ENCODE measurements around the gene KIF3C. TPM values are rescaled to one million over a fixed set of nuclear protein-coding genes. Genes with fewer than 3 reads are reported as not detected.

KIF3C gene
- total and polyA plus RNA-seq, 10 of the 15 experiments (the other 5 are each of a cell fraction or from before 2014, with no cell fraction given): 0.10 to 0.63 (median 0.46) TPM

- no peaks in the 10 kb centered on the region for H4K20me1 ChIP-seq (ENCODE audit: control insufficient read depth, insufficient read depth)
- H3K79me2 ChIP-seq (ENCODE audit: control insufficient read depth, insufficient read depth, low read length): peaks cover 12% of the 10 kb centered on the region
- in situ Hi-C loops (cut with MboI): no loop called here
- ChIA-PET CTCF (no interaction called here), SMC1A (ENCODE audit: uncharacterized antibody, unreplicated experiment) (interaction anchor here (0.7 kb wide), 1 partner anchor 30 kb away, joined by 3 read pairs; no protein-coding TSS in a partner anchor), RAD21 (ENCODE audit: unreplicated experiment) (no interaction called here), POLR2A (interaction anchor here (0.6 kb wide), 2 partner anchors 136 to 152 kb away, joined by 3 to 4 read pairs; partner anchors contain the start of gene RAB10)
- H3K27me3 ChIP-seq (replicated peaks in 1 of 2; ENCODE audit: control insufficient read depth in 2 of 2, insufficient read depth in 2 of 2, low read length in 1 of 2): no peaks in the 10 kb centered on the region
- intact Hi-C loops (cut with micrococcal nuclease; ENCODE audit: unreplicated experiment): no loop called here
- TF ChIP-seq TBL1XR1 (IDR thresholded peaks at IDR 0.05; ENCODE audit: low read depth, low read length) (no peak), NRF1 (conservative IDR thresholded peaks at IDR 0.05; ENCODE audit: low read depth, low read length) (no peak)
- H2AFZ ChIP-seq (ENCODE audit: control insufficient read depth, low read depth, low read length): no peak overlapping the region
- no peak overlapping the region for H3K4me3 ChIP-seq
- no TSS peak for BruUV-seq (replicated peaks)
- H3K36me3 ChIP-seq (ENCODE audit: control insufficient read depth in 2 of 2, insufficient read depth in 2 of 2, low read length in 1 of 2): no peaks in the 10 kb centered on the region
- FAIRE-seq (no peak), ATAC-seq (no peak), DNase-seq (ENCODE audit: low read depth, low spot score) (no peak)
- no peak overlapping the region for H3K27ac ChIP-seq (ENCODE audit: control insufficient read depth, insufficient read depth)
- no peak overlapping the region for H3K4me2 ChIP-seq (ENCODE audit: control insufficient read depth, insufficient read depth)
- H3K4me1 ChIP-seq (ENCODE audit: control insufficient read depth, insufficient read depth, low read length): peaks cover 5% of the 10 kb centered on the region
- H3K9me3 ChIP-seq (replicated peaks; ENCODE audit: control insufficient read depth, insufficient read depth, low read length): no peaks in the 10 kb centered on the region; the same call in 2 of the 3 replicates
- no peak overlapping the region for H3K9ac ChIP-seq (ENCODE audit: control insufficient read depth, insufficient read depth, low read length)
- 44% methylated on average over 2 of the region's 4 CpGs for WGBS (ENCODE audit: insufficient coverage, insufficient replicate concordance, low lambda C conversion rate, missing lambda C conversion rate)
Observed at GRCh38 chr2:25881764-25882163, 100.5 kb downstream of the KIF3C start.

GRCh38 chr2:25879133-25879730 is 103.1 kb downstream of the KIF3C start:
- H3K79me2 ChIP-seq (ENCODE audit: control insufficient read depth, insufficient read depth, low read length): peaks cover 29% of the 10 kb centered on the region
- no peak for FAIRE-seq
- ChIA-PET POLR2A (interaction anchor here (0.7 to 1.9 kb wide), 6 partner anchors 14 to 366 kb away, joined by 3 to 9 read pairs (median 4); no protein-coding TSS in a partner anchor), SMC1A (ENCODE audit: uncharacterized antibody, unreplicated experiment) (interaction anchor here (0.5 to 1.5 kb wide), 11 partner anchors 8 to 291 kb away, joined by 3 to 17 read pairs (median 3); no protein-coding TSS in a partner anchor), CTCF (interaction anchor here (0.7 to 2.4 kb wide), 11 partner anchors 9 to 904 kb away, joined by 3 to 35 read pairs (median 3); partner anchors contain the start of gene RAB10), RAD21 (ENCODE audit: unreplicated experiment) (interaction anchor here (0.9 to 1.6 kb wide), 7 partner anchors 25 to 466 kb away, joined by 3 to 12 read pairs (median 5); partner anchors contain the start of genes RAB10 and SELENOI)
- peaks cover 5% of the 10 kb centered on the region for H3K4me1 ChIP-seq (ENCODE audit: control insufficient read depth, insufficient read depth, low read length)
- no peak for ATAC-seq
- peak overlapping the region; percentile 79 for H3K4me2 ChIP-seq (ENCODE audit: control insufficient read depth, insufficient read depth)
- no peaks in the 10 kb centered on the region; the same call in 2 of the 3 replicates for H3K9me3 ChIP-seq (replicated peaks; ENCODE audit: control insufficient read depth, insufficient read depth, low read length)
- no peaks in the 10 kb centered on the region for H4K20me1 ChIP-seq (ENCODE audit: control insufficient read depth, insufficient read depth)
- H3K36me3 ChIP-seq (ENCODE audit: control insufficient read depth in 2 of 2, insufficient read depth in 2 of 2, low read length in 1 of 2): no peaks in the 10 kb centered on the region; a peak in 1 of 4 replicates
- BruUV-seq (replicated peaks): no TSS peak
- H3K27me3 ChIP-seq (replicated peaks in 1 of 2; ENCODE audit: control insufficient read depth in 2 of 2, insufficient read depth in 2 of 2, low read length in 1 of 2): no peaks in the 10 kb centered on the region
- H2AFZ ChIP-seq (ENCODE audit: control insufficient read depth, low read depth, low read length): peak overlapping the region; percentile 95
- H3K27ac ChIP-seq (ENCODE audit: control insufficient read depth, insufficient read depth): peak overlapping the region; percentile 68
- H3K4me3 ChIP-seq: peak overlapping the region; percentile 48; the same call in 1 of the 2 replicates
- no peak for DNase-seq (ENCODE audit: low read depth, low spot score)
- H3K9ac ChIP-seq (ENCODE audit: control insufficient read depth, insufficient read depth, low read length): 0 out of 2 replicates have a peak overlapping the region, but pooled peaks have one; percentile 70
- in situ Hi-C loops (cut with MboI) (no loop called here), intact Hi-C loops (cut with micrococcal nuclease; ENCODE audit: unreplicated experiment) (no loop called here)
- 87% methylated on average over 5 of the region's 5 CpGs for WGBS (ENCODE audit: insufficient coverage, insufficient replicate concordance, low lambda C conversion rate, missing lambda C conversion rate)
- TF ChIP-seq POLR2AphosphoS2 (IDR thresholded peaks at IDR 0.05; ENCODE audit: low read depth, low read length): no peak
- TF ChIP-seq NFIC (IDR thresholded peaks at IDR 0.05; ENCODE audit: low read depth, low read length): no peak
- TF ChIP-seq SP1 (IDR thresholded peaks at IDR 0.05; ENCODE audit: low read depth, low read length): no peak
- TF ChIP-seq SUZ12 (IDR thresholded peaks at IDR 0.05; ENCODE audit: unreplicated experiment): no peak
- no peak for TF ChIP-seq SRF (IDR thresholded peaks at IDR 0.05; ENCODE audit: low read depth in 2 of 2, low read length in 2 of 2)
- TF ChIP-seq CUX1 (IDR thresholded peaks at IDR 0.05; ENCODE audit: insufficient replicate concordance, low read depth, low read length): peak; percentile 18
- no peak for TF ChIP-seq SIN3A (IDR thresholded peaks at IDR 0.05; ENCODE audit: low read depth, low read length)
- TF ChIP-seq MXI1 (IDR thresholded peaks at IDR 0.05; ENCODE audit: low read depth, low read length): peak; percentile 13; the same call in 1 of the 2 replicates
- TF ChIP-seq CHD2 (IDR thresholded peaks at IDR 0.05; ENCODE audit: borderline replicate concordance, low read depth, low read length): no peak

Measured in GM12878 (cell line).